HG03442 (cell line): ENCODE measurements around the gene HOXB3.

Experiments used
- ATAC-seq: cut with Tn5 transposase; IDR thresholded peaks from one replicate; pipeline ENCODE4 v1.9.1; 2021; ENCODE audit warnings: mild to moderate bottlenecking, moderate library complexity; ENCODE audit not compliant: unreplicated experiment

HOXB3 gene

GRCh38 chr17:48589831-48590606, at the start of gene HOXB3:
Gene HOXB3, minus strand, starts transcription at chr17:48590241. Its CDS starts 37,767 bp downstream, at chr17:48552474.
- ATAC-seq: no peak

DNA sequence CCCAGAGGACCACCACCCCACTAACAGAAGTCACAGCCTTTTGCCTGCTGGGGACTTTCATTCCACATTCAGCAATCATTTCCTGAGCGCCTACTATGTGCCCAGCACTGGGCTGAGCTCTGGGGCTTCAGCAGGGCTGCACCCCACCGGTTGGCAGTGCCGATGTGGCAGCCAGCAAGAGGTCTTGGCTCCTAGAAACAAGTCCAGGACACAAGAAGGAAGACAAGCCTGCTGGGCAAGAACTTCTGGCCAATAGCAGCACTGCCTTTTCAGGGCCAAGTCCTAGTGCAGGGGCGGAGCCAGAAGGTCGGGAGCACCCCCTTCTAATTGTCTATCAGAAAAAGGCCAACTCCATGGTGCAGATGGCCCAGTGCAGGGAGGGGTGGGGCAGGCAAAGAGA, 49.1 kb upstream of the HOXB3 start:
- ATAC-seq: no peak

DNA sequence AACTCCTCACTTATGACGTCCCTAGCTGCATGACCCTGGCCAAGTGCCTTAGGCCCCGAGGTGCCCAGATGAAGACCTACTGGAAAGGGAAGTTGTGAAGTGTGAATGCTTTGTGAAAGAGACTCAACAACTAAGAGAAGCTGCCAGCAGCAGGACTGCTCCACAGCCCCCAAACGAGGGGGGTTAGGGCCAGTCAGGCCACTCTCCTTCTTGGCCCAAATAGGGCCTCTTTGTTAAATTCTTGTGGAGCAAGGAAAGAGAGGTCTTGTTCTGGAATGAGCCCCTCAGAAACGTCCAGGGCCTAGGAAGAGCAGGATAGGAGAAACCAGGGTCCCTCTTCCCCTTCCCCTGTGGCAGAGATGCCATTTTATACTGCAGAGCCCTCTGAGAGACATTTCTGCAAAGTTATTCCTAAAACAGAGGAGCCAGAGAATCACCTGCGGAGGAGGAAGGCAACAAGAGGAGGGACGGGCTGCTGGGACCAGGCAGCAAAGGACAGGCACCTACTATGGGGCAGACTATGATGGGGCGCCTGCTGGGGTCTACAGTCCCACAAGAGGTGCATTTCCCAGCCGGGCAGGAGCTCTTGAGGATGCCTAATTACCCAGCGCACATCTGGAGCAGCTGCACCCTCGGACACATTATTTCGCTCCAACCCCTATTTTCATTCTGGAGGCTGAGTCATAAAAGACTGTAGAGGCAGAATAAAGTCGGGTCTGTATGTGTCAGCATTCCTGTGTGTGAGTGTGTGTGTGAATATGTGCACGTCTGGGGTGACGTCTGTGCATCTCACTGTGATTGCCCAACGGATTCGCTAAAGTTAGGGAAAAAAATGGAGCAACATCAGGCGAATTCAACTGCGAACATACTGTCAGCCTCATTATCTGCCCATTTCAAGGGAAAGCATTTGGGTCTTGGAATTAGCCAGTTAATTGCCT, 47.6 kb upstream of the HOXB3 start:
- ATAC-seq: no peak

DNA sequence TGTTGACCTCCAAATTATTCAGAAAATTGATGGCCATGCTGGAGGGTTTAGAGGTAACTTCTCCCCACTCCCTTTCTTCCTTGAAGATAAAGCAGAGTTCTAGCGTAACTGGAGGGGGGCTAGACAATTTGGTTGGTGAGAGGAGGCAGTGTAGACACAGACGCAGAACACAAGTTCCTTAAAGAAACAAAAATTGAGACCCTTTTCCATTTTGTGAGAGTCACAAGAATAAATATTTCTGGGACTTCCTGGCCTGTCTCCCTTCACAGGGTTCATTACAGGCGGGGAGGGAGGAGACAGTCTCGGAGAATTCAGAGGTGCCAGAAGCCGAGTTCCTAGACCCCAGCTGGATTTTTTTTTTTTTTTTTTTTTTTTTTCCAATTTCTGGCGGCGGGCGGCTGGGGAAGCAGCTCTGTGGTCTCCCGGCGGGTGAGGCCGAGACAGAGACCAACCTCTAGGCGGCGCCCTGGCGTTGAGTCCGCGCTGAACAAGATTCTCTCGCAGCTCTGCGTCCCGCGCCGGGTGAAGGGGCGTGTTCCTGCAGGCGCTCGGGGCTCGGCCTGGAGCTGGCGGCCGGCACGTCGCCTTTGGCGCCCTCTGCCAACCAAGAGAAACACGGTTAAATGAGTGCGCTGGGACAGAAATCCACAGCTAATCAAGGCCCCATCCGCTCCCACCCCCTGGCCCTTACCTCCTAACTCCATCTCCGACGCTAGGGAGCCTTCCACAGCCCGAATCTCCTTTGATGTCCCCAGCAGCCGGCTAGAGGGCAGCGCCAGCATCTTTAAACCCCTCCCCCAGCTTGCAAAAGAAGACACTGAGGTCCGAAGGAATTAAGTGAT, 46.4 kb upstream of the HOXB3 start:
- no peak for ATAC-seq

GRCh38 chr17:48634493-48635208, 44.6 kb upstream of the HOXB3 start:
- no peak for ATAC-seq

- no peak for ATAC-seq
These were observed 43.2 kb upstream of the HOXB3 start for GRCh38 chr17:48633266-48633677.

DNA sequence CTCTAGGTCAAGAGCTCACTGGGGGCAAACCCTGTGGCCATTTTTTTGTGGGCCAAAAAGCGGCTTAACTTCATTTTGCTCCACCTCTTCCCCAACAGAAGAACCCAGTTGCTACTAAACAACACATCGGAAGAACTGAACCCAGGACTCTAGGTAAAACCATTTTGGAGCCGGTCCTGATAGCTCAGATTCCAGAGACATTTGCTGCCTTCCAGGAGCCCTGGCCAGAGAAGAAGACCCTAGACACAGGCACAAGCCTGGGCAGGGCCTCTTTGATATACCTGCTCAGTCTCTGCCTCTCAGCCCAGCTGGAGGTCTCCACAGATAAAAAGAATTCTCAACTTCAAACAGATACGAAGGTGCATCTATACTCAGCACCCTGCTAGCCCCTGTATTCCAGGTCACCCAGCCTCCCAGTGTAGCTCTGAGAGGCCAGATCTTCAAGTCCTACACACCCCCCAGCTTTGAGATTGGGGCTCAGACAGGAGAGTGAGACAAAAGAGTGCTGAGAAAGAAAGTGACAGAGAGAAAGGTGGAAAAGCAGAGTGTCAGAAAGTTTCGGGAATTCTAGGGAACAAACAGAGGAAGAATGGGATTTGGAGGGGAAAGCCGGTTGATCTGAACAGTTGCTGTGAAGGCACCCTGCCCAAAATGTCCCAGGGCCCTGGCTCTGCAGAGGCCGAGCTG, 42.7 kb upstream of the HOXB3 start:
- no peak for ATAC-seq

DNA sequence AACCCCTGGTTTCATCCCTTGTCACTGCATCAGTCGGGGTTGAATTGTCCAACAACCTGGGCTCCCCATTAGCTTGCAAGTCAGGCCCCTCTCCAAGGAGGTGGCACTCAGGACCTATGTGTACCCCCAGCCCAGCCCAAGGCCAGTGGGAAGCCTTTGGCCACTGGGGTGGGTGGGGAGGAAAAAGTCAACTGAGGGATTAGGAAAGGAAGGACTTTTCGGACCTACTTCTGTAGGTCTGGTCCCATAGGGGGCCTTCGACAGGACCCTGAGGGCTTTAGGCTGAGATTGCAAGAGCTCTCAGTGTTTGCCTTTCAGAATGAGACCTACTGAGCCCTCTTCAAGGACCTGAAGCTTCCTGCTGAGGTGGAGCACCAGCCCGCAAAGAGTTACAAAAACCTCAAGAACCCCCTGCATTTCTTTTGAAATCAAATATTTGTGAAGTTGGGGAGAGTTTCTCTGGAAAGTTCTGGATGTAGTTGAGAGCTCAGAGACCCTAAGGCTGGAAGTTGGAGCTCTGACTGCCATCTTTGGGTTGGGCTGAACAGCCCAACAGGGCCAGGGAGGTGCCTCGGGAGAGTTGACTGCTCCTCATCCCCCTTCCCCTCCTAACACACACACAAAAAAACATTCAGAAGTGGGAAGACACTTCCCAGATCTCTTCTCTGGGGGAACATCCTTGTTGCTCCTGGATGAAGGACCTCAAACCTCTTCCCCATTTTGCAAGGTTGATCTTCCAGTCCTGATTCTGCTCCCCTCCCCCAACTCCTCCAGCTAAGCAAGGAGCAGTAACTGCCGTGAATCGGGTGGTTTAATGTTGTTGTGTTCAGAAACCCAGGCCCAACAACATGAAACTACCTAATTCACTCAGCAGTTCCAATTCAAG, 41.9 kb upstream of the HOXB3 start:
- no peak for ATAC-seq

GRCh38 chr17:48630925-48631692, 41.1 kb upstream of the HOXB3 start:
- no peak for ATAC-seq

- no peak for ATAC-seq
These were observed 40.2 kb upstream of the HOXB3 start for GRCh38 chr17:48630009-48630924.

DNA sequence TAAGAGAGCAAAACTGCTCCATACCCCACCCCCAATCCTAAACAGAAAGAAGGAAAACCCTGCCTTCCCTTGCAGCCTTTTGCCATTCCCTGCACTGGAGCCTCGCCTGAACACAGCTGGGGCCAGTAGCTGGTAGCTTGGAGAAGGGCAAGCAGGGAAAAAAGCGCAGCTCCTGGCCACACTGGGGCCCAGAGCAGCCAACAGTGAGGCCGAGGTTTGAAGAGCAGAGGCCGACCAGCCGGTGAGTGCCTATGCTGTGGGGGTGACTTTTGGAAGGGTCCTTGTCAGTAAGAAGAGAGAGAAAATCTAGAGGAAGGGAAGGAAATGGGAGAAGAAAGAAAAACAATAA, 39.3 kb upstream of the HOXB3 start:
- no peak for ATAC-seq

DNA sequence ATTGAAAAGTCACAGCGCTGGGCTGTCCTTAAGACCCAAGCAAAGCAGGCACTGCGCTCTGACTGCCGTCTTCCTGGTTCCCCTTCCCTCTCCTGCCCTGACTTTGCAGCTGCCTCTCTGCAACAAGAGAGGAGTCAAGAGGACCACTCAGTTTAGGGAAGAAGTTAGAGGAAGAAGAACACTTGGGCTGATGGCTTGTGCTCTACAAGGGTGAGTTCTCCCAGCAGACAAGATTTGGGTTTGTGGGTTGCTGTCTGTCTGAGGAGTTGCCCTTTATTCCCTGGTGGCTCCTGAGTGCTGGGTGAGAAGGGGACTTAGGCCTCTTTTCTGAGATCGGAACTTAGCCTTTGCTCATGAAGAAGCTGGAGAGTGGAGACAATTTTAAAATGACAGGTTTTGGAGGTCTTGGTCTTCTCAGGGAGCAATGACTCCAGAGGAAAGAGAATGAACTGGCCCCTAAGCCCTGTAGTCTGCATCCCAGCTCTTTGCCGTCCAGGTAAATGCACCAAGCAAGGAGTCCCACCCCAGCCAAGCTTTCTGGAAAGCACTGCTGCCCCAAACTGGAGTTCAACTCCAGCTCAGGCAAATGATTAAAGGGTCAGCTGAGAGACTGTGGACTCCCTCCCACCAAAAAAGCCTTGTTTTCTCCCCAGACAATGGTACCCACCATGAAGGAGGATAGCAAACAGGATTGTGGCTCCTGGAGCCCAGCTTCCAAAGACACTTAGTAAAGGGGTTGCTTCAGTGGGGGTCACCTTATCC, 38.8 kb upstream of the HOXB3 start:
- no peak for ATAC-seq

DNA sequence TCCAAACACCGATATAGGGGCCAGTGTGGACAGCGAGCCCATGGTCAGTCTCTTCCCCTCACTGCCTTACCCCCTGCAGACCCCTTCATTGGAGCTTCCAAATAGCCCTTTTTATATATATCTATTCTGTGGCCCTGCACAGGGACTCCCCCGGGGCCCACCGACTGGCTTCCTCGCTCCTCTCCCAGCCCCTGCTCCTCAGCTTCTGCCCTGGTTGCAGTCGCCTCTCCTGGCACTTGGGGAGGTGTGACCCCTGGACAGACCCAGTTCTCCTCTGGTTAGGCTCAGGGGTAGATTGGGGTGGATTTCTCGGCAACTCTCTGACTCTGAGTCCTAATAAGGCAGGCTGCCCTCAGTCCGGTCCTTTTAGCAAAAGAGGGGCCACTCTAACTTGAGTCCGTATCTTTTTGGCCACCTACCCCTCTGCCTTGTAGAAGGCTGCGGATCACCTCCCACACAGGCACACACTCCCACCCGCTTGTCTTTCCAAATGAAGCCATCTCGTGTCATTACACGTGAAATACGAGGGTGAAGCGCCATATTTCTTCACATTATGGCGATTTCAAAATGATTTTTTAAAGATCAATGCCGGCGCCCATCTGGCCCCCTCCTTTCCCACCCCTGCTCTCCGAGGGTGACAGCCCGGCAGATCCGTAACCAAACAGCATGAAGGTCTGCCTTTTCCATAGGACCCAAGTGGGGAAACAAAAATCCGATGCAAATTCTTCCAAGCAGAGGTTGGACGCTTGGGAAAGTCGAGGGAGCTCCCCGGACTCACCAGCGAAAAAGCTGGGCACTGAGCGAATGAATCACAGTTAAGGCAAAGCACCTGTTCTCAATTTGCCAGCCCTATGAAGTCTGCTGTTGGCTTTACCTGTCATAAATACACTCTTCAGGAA, 37.8 kb upstream of the HOXB3 start:
- ATAC-seq: no peak

DNA sequence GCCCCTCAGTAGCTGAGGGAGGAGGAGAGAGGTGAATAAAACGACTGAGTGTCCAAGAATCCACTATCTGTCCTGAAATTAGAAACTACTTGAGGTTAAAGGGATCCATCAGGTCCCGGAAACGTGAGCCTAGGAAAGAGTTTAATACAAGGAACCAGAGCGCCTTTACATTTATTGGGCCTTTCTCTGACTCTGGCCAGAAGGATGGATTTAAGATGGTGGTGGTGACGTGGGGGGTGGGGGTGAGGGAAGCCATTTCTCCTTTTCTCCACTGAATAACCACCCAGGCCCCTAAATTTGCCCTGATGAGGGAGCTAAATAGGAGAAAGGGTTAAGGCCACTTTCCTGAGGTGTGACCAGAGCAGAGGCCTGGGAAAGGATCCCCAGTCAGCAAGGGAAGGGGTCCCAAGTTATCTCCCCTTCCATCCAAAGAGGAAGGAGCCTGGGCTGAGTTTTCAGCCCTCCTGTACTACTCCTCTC, 37.1 kb upstream of the HOXB3 start:
- ATAC-seq: no peak
